Endodermal cell (in vitro differentiated cells): ENCODE measurements around the gene PLEKHG5. TPM values are rescaled to one million over a fixed set of nuclear protein-coding genes. Genes with fewer than 3 reads are reported as not detected.

Source experiments
- DNase-seq: peaks from one replicate; pipeline ENCODE4 v3.0.0-alpha.2; 2017
- H3K27ac ChIP-seq: 2 replicates; pipeline ENCODE4 v1.5.1; 2013; ENCODE audit warnings: mild to moderate bottlenecking, low read depth, low read length, moderate library complexity
- H3K27me3 ChIP-seq: 2 replicates; pipeline ENCODE4 v1.6.1; 2013; ENCODE audit warnings: mild to moderate bottlenecking, low read length, moderate library complexity; ENCODE audit not compliant: insufficient read depth, control insufficient read depth, poor library complexity, severe bottlenecking
- H3K36me3 ChIP-seq: 2 replicates; pipeline ENCODE4 v1.7.0; 2013; ENCODE audit warnings: mild to moderate bottlenecking, low read length, moderate library complexity; ENCODE audit not compliant: control insufficient read depth, insufficient read depth
- H3K4me1 ChIP-seq: one replicate; pipeline ENCODE4 v1.7.0; 2013; ENCODE audit warnings: low read length; ENCODE audit not compliant: control insufficient read depth, insufficient read depth
- H3K4me3 ChIP-seq: 2 replicates; pipeline ENCODE4 v1.5.1; 2013; ENCODE audit warnings: mild to moderate bottlenecking, low read length, moderate library complexity
- H3K9ac ChIP-seq: 2 replicates; pipeline ENCODE4 v1.6.1; 2013; ENCODE audit warnings: mild to moderate bottlenecking, low read length, moderate library complexity; ENCODE audit not compliant: poor library complexity, severe bottlenecking; ENCODE audit errors: extremely low read depth
- H3K9me3 ChIP-seq: 2 replicates; pipeline ENCODE4 v1.6.1; 2013; ENCODE audit warnings: mild to moderate bottlenecking, low read length, moderate library complexity; ENCODE audit not compliant: control insufficient read depth
- H3K27ac Mint-ChIP-seq: 2 replicates; pipeline ENCODE4 v1.8.0; 2020; ENCODE audit warnings: mixed read lengths
- H3K27me3 Mint-ChIP-seq: 2 replicates; pipeline ENCODE4 v1.8.0; 2021; ENCODE audit warnings: mild to moderate bottlenecking, mixed read lengths; ENCODE audit not compliant: insufficient read depth
- H3K36me3 Mint-ChIP-seq: 2 replicates; pipeline ENCODE4 v1.8.0; 2020; ENCODE audit warnings: low read depth, mixed read lengths
- H3K4me1 Mint-ChIP-seq: 2 replicates; pipeline ENCODE4 v1.8.0; 2020; ENCODE audit warnings: mixed read lengths
- H3K4me3 Mint-ChIP-seq: 2 replicates; pipeline ENCODE4 v1.8.0; 2020; ENCODE audit warnings: mild to moderate bottlenecking, moderate library complexity, mixed read lengths
- H3K9me3 Mint-ChIP-seq: 2 replicates; pipeline ENCODE4 v1.8.0; 2020; ENCODE audit warnings: mild to moderate bottlenecking, mixed read lengths
- CTCF ChIP-seq: fragments of 200-600 bp; sonication (generic); conservative IDR thresholded peaks from 2 replicates; pipeline ENCODE4 v1.5.0; 2021; ENCODE audit warnings: antibody characterized with exemption, mild to moderate bottlenecking
- WGBS, 2 experiments: methylation state at CpG; one replicate each; pipeline versions ENCODE4 v1.1.5 to v1.1.7; 2013; ENCODE audit warnings: missing lambda C conversion rate in 2 of 2, mixed read lengths in 1 of 2; ENCODE audit not compliant: insufficient coverage in 1 of 2, insufficient read length in 1 of 2; 5-methylcytosine and 5-hydroxymethylcytosine counted together
- total RNA-seq, 2 donors: library from RNA; stranded (reverse); fragmentation: NEBNext Ultra II Directional in 1 of 2; extraction: Animal tissue kit (Norgen Biotek cat#: 25700) in 1 of 2; gene quantifications; 2 replicates in 1 of 2; 3 replicates in 1 of 2; pipeline ENCODE4 v1.2.1, GENCODE V29; 2021

PLEKHG5 gene
- total RNA-seq, 2 donors from 2014 or later, result 32.6 to 38.8 TPM

- no peak for TF ChIP-seq CTCF
- WGBS, 2 experiments, result 8 to 10% methylated on average over 24 to 64 of the region's 66 CpGs
- no peaks in the 10 kb centered on the region for H3K36me3 Mint-ChIP-seq
- Histone ChIP-seq H3K9ac (no peak overlapping the region), H3K4me3 (no peak overlapping the region), H3K27me3 (peaks cover 77% of the 10 kb centered on the region), H3K9me3 (no peaks in the 10 kb centered on the region), H3K36me3 (no peaks in the 10 kb centered on the region), H3K27ac (no peak overlapping the region), H3K4me1 (no peaks in the 10 kb centered on the region)
- no peak overlapping the region for H3K27ac Mint-ChIP-seq
- H3K27me3 Mint-ChIP-seq, result peaks cover 50% of the 10 kb centered on the region
- H3K4me3 Mint-ChIP-seq, result peak overlapping the region; percentile 40
- no peaks in the 10 kb centered on the region for H3K9me3 Mint-ChIP-seq
- peak; percentile 89 for DNase-seq
- no peaks in the 10 kb centered on the region for H3K4me1 Mint-ChIP-seq
These were observed 42.5 kb downstream of the PLEKHG5 start for GRCh38 chr1:6448749-6449631.

GRCh38 chr1:6447818-6448748 lies 43.4 kb downstream of the PLEKHG5 start:
- H3K36me3 Mint-ChIP-seq, result no peaks in the 10 kb centered on the region
- Histone ChIP-seq H3K27ac (no peak overlapping the region), H3K27me3 (peaks cover 68% of the 10 kb centered on the region), H3K4me1 (no peaks in the 10 kb centered on the region), H3K9me3 (no peaks in the 10 kb centered on the region), H3K4me3 (peak overlapping the region; percentile 66), H3K36me3 (no peaks in the 10 kb centered on the region), H3K9ac (no peak overlapping the region)
- DNase-seq, result peak; percentile 98
- 6 to 9% methylated on average over 13 to 68 of the region's 68 CpGs for WGBS, 2 experiments
- H3K9me3 Mint-ChIP-seq, result no peaks in the 10 kb centered on the region
- TF ChIP-seq CTCF, result peak; percentile 49
- no peaks in the 10 kb centered on the region for H3K4me1 Mint-ChIP-seq
- peaks cover 41% of the 10 kb centered on the region for H3K27me3 Mint-ChIP-seq
- no peak overlapping the region for H3K27ac Mint-ChIP-seq
- peak overlapping the region; percentile 59 for H3K4me3 Mint-ChIP-seq

DNA sequence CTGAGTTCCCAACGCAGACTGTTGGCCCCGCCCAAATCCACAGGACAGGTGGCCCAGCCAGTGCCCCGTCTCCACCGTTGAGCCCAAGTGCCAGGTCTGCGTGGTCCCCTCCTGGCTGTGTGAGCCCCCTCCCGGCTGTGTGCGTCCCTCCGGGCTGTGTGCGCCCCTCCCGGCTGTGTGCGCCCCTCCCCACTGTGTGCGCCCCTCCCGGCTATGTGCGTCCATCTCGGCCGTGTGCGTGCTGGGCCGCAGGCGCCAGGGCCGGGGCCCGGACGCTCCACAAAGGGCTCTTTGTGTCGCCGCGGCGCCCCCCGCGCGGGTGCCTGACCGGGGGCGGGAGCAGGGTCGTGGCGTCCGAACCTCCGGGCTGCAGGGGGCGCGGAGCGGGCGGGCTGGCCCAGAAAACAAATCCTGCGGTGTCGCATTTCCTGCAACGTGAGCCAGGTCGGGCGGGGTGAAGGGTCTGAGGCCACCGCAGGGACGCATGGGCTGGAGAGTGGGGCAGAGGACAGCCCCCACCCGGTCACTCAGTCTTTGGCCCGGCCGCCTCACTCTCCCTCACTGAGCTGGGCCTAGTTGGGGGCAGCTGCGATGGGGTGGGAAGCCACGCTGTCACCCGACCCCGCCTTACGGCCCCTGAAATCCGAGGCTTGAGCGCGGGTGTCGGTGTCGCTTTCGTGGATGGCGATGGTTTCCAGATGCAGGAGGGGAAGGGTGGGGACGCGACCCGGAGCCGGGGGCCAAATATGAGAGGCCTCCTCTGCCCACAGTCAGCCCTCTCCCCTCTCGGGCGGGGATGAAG lies 44.2 kb downstream of the PLEKHG5 start:
- WGBS, 2 experiments, result 3 to 5% methylated on average over 15 to 67 of the region's 67 CpGs

More for the DNA sequence above, 44.2 kb downstream of the PLEKHG5 start:
- H3K4me3 Mint-ChIP-seq, result peak overlapping the region; percentile 59
- H3K27ac Mint-ChIP-seq, result no peak overlapping the region
- H3K27me3 Mint-ChIP-seq, result peaks cover 40% of the 10 kb centered on the region
- no peak overlapping the region for H3K9ac ChIP-seq
- peak; percentile 90 for DNase-seq
- no peaks in the 10 kb centered on the region for H3K9me3 Mint-ChIP-seq
- peaks cover 59% of the 10 kb centered on the region for H3K27me3 ChIP-seq
- no peaks in the 10 kb centered on the region for H3K9me3 ChIP-seq
- H3K36me3 Mint-ChIP-seq, result no peaks in the 10 kb centered on the region
- no peaks in the 10 kb centered on the region for H3K36me3 ChIP-seq
- H3K4me1 Mint-ChIP-seq, result no peaks in the 10 kb centered on the region
- H3K4me3 ChIP-seq, result peak overlapping the region; percentile 66
- H3K27ac ChIP-seq, result no peak overlapping the region
- peak; percentile 38 for TF ChIP-seq CTCF
- H3K4me1 ChIP-seq, result no peaks in the 10 kb centered on the region
